K562 (cell line): ENCODE results near the gene PPP1R37. TPM values are rescaled to one million over a fixed set of nuclear protein-coding genes. Genes with fewer than 3 reads are reported as not detected.

Experiments
- BRCA1 ChIP-seq, 2 experiments: fragments of 450-650 bp in 1 of 2; sonication (generic) in 1 of 2; formaldehyde crosslinking in 1 of 2; IDR thresholded peaks; 2 replicates each; pipeline versions ENCODE4 v1.5.0 to v1.6.1; 2017 to 2020; ENCODE audit warnings: mild to moderate bottlenecking in 1 of 2, missing genetic modification reagents in 1 of 2
- DLX4 ChIP-seq: fragments of 250-450 bp; sonication (Bioruptor Pico); IDR thresholded peaks from 2 replicates; pipeline ENCODE4 v1.6.1; 2021; ENCODE audit warnings: mild to moderate bottlenecking
- FOXP4 ChIP-seq: sonication (generic); formaldehyde crosslinking; IDR thresholded peaks from 2 replicates; pipeline ENCODE4 v1.8.0; 2022; ENCODE audit warnings: mild to moderate bottlenecking, missing genetic modification reagents, borderline replicate concordance
- HDAC3 ChIP-seq: fragments of 450-650 bp; IDR thresholded peaks from 2 replicates; pipeline ENCODE4 v1.6.1; 2018; ENCODE audit warnings: borderline replicate concordance, mild to moderate bottlenecking, moderate library complexity; ENCODE audit not compliant: partially characterized antibody
- HIVEP1 ChIP-seq: fragments of 250-450 bp; sonication (Bioruptor Pico); IDR thresholded peaks from 2 replicates; pipeline ENCODE4 v1.4.0; 2020; ENCODE audit warnings: mild to moderate bottlenecking
- HMG20A ChIP-seq: fragments of 450-650 bp; formaldehyde crosslinking; conservative IDR thresholded peaks from 2 replicates; pipeline ENCODE4 v1.4.0; 2020; ENCODE audit warnings: mild to moderate bottlenecking, mixed read lengths
- HNRNPL ChIP-seq: fragments of 200-400 bp; formaldehyde crosslinking; IDR thresholded peaks from 2 replicates; pipeline ENCODE4 v1.6.1; 2017; ENCODE audit warnings: low read depth, mild to moderate bottlenecking, low read length
- MIER1 ChIP-seq: fragments of 450-650 bp; IDR thresholded peaks from 2 replicates; pipeline ENCODE4 v1.6.1; 2016; ENCODE audit warnings: antibody characterized with exemption, mild to moderate bottlenecking, low read depth
- MYBL2 ChIP-seq, 2 experiments: fragments of 450-650 bp in 1 of 2; sonication (generic) in 1 of 2; formaldehyde crosslinking in 1 of 2; IDR thresholded peaks; 2 replicates each; pipeline versions ENCODE4 v1.6.1 to v1.8.1; 2017 to 2022; ENCODE audit warnings: borderline replicate concordance in 1 of 2, inconsistent platforms in 1 of 2, low read depth in 1 of 2, mild to moderate bottlenecking in 1 of 2, missing genetic modification reagents in 1 of 2, moderate library complexity in 1 of 2
- NR2C1 ChIP-seq, 2 experiments: fragments of 450-650 bp; IDR thresholded peaks; 2 replicates each; pipeline ENCODE4 v1.6.1; 2017; ENCODE audit warnings: mild to moderate bottlenecking in 2 of 2, antibody characterized with exemption in 1 of 2, inconsistent platforms in 1 of 2, missing compliant biosample characterization in 1 of 2, missing genetic modification characterization in 1 of 2
- SMC3 ChIP-seq: conservative IDR thresholded peaks from 2 replicates; pipeline ENCODE4 v1.6.1; 2011; ENCODE audit warnings: low read depth, low read length, improper control_type of control experiment; ENCODE audit not compliant: insufficient read depth
- XRCC4 ChIP-seq: IDR thresholded peaks from one replicate; pipeline ENCODE4 v1.6.1; 2011; ENCODE audit not compliant: insufficient read depth, insufficient read length; ENCODE audit errors: extremely low read depth
- XRCC5 ChIP-seq: fragments of 200-400 bp; formaldehyde crosslinking; IDR thresholded peaks from 2 replicates; pipeline ENCODE4 v1.6.1; 2017; ENCODE audit warnings: low read depth, mild to moderate bottlenecking, low read length
- ZBTB33 ChIP-seq: sonication (generic); formaldehyde crosslinking; IDR thresholded peaks from 2 replicates; pipeline ENCODE4 v1.8.1; 2023; ENCODE audit warnings: mild to moderate bottlenecking, missing genetic modification reagents
- ZC3H11A ChIP-seq: IDR thresholded peaks from 2 replicates; pipeline ENCODE4 v1.6.1; 2012; ENCODE audit warnings: low read depth, low read length, improper control_type of control experiment
- ZNF184 ChIP-seq: sonication (generic); formaldehyde crosslinking; IDR thresholded peaks from 2 replicates; pipeline ENCODE4 v1.5.0; 2020; ENCODE audit warnings: missing genetic modification reagents
- ZNF197 ChIP-seq: fragments of 200-800 bp; sonication (Bioruptor generic); IDR thresholded peaks from 2 replicates; pipeline ENCODE4 v1.6.1; 2016; ENCODE audit warnings: low read depth, missing genetic modification characterization, missing compliant biosample characterization
- ZNF274 ChIP-seq: IDR thresholded peaks from 2 replicates; pipeline ENCODE4 v1.6.1; 2011; ENCODE audit warnings: low read depth, mild to moderate bottlenecking, low read length, moderate library complexity, borderline replicate concordance
- ZNF408 ChIP-seq: fragments of 250-450 bp; sonication (Bioruptor Pico); IDR thresholded peaks from 2 replicates; pipeline ENCODE4 v1.4.0; 2020; ENCODE audit warnings: low read depth, mild to moderate bottlenecking, moderate library complexity
- ZNF780A ChIP-seq: fragments of 250-450 bp; sonication (Bioruptor Pico); IDR thresholded peaks from 2 replicates; pipeline ENCODE4 v1.5.0; 2021; ENCODE audit warnings: mild to moderate bottlenecking
- ZNF830 ChIP-seq: fragments of 250-450 bp; sonication (Bioruptor Pico); IDR thresholded peaks from 2 replicates; pipeline ENCODE4 v1.5.0; 2021; ENCODE audit warnings: mild to moderate bottlenecking
- polyA plus RNA-seq, 8 experiments: library from polyadenylated mRNA; depleted of rRNA in 4 of 8; stranded (reverse) in 5 of 8; unstranded in 3 of 8; fragments of >200 nt; fragmentation: Nextera tagmentation in 2 of 8; fragmentation: Illumina TruSeq in 1 of 8; extraction: Ambion mirVana in 2 of 8; extraction: Trizol in 1 of 8; gene quantifications; 2 replicates each; pipeline versions ENCODE4 v1.2.1 to v1.2.3, GENCODE V29; 2011 to 2014; ENCODE audit warnings: inconsistent platforms in 1 of 8, missing spikeins in 1 of 8
- total RNA-seq, 7 experiments: library from RNA; depleted of rRNA in 6 of 7; stranded (reverse); fragments of >200 nt in 6 of 7; fragmentation: Illumina TruSeq in 2 of 7; extraction: Trizol in 2 of 7; gene quantifications; 2 replicates each; pipeline versions ENCODE4 v1.2.1 to v1.2.3, GENCODE V29; 2011 to 2021; ENCODE audit warnings: low replicate concordance in 1 of 7

Gene PPP1R37
- total and polyA plus RNA-seq, 9 of the 15 experiments (the other 6 are each of a cell fraction or from before 2014, with no cell fraction given) = 0.04 to 20.3 (median 7.3) TPM

GRCh38 chr19:45079063-45079910, 13.7 kb upstream of the PPP1R37 start, which contains the start of gene GEMIN7 (continued):
- TF ChIP-seq ZNF780A (CRISPR knock-in tag) (no peak), FOXP4 (CRISPR knock-in tag) (peak; percentile 77; the same call in 1 of the 2 replicates), XRCC4 (no peak), HNRNPL (no peak), NR2C1 (IDR thresholded peaks at IDR 0.05) (0 out of 2 replicates have a peak, but pooled peaks have one; percentile 30), NR2C1 (tag; IDR thresholded peaks at IDR 0.05) (no peak), MIER1 (no peak), HMG20A (CRISPR knock-in tag) (no peak), HIVEP1 (CRISPR knock-in tag) (0 out of 2 replicates have a peak, but pooled peaks have one; percentile 49), ZNF184 (CRISPR knock-in tag) (no peak), DLX4 (no peak), MYBL2 (IDR thresholded peaks at IDR 0.05; ENCODE audit: low read depth) (no peak), MYBL2 (CRISPR knock-in tag; IDR thresholded peaks at IDR 0.05; ENCODE audit: borderline replicate concordance) (no peak), ZBTB33 (CRISPR knock-in tag) (peak; percentile 83), XRCC5 (peak; percentile 98), BRCA1 (IDR thresholded peaks at IDR 0.05) (no peak), BRCA1 (CRISPR knock-in tag; IDR thresholded peaks at IDR 0.05) (peak; percentile 79; the same call in 1 of the 2 replicates), ZC3H11A (peak; percentile 96), ZNF408 (CRISPR knock-in tag) (no peak), ZNF830 (CRISPR knock-in tag) (no peak), ZNF274 (no peak), SMC3 (peak; percentile 17; the same call in 1 of the 2 replicates), HDAC3 (no peak), ZNF197 (no peak)
